Urinary bladder (tissue), 4 donors: ENCODE measurements around the gene ASIC3. TPM values are rescaled to one million over a fixed set of nuclear protein-coding genes. Genes with fewer than 3 reads are reported as not detected.
"Not testable (repeated sequence)": the region's sequence is repeated elsewhere in the genome, so short reads cannot be mapped to it uniquely, and the experiment has no call there.

Experiments used
- DNase-seq: peaks from one replicate; pipeline ENCODE4 v3.0.0-alpha.2; 2015; ENCODE audit errors: extremely low spot score
- H3K27ac ChIP-seq: one replicate; pipeline ENCODE4 v1.5.1; 2013; ENCODE audit warnings: low read depth, mild to moderate bottlenecking, moderate library complexity
- H3K36me3 ChIP-seq: one replicate; pipeline ENCODE4 v1.6.1; 2013; ENCODE audit warnings: mild to moderate bottlenecking, moderate library complexity; ENCODE audit not compliant: insufficient read depth
- H3K4me1 ChIP-seq: one replicate; pipeline ENCODE4 v1.6.1; 2013; ENCODE audit warnings: mild to moderate bottlenecking, moderate library complexity; ENCODE audit not compliant: insufficient read depth
- H3K4me3 ChIP-seq: one replicate; pipeline ENCODE4 v1.5.1; 2013; ENCODE audit warnings: low read depth, low read length
- WGBS: extraction: QIAGEN DNeasy Blood & Tissue Kit; methylation state at CpG from one replicate; pipeline ENCODE4 v1.1.7; 2013; 5-methylcytosine and 5-hydroxymethylcytosine counted together
- polyA plus RNA-seq: library from polyadenylated mRNA; stranded (reverse); fragments of 200-250 nt; gene quantifications from one replicate; pipeline ENCODE4 v1.2.3, GENCODE V29; 2013
- total RNA-seq: library from RNA; depleted of rRNA; stranded (reverse); fragments of >200 nt; gene quantifications from one replicate; pipeline ENCODE4 v1.2.3, GENCODE V29; 2014
- donor health status: healthy with polysubstance abuse.
- donor health status: healthy.

Gene ASIC3
- total and polyA plus RNA-seq, 2 donors, result 1.1 to 2.0 TPM

DNA sequence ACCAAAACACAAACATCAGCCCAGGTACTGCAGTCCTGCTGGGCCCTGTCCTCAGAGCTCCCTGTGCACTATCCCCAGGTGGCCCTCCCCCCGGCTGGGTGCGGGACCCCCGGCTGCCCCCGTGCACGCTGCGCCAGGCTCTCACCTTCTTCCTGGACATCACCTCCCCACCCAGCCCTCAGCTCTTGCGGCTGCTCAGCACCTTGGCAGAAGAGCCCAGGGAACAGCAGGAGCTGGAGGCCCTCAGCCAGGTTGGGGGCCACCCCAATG lies 38.4 kb upstream of the ASIC3 start:
- H3K4me3 ChIP-seq, result no peak overlapping the region
- DNase-seq, result no peak
- H3K36me3 ChIP-seq, result no peaks in the 10 kb centered on the region
- peak overlapping the region; percentile 12 for H3K27ac ChIP-seq
- WGBS, result 44% methylated on average over 7 of the region's 7 CpGs
- no peaks in the 10 kb centered on the region for H3K4me1 ChIP-seq

DNA sequence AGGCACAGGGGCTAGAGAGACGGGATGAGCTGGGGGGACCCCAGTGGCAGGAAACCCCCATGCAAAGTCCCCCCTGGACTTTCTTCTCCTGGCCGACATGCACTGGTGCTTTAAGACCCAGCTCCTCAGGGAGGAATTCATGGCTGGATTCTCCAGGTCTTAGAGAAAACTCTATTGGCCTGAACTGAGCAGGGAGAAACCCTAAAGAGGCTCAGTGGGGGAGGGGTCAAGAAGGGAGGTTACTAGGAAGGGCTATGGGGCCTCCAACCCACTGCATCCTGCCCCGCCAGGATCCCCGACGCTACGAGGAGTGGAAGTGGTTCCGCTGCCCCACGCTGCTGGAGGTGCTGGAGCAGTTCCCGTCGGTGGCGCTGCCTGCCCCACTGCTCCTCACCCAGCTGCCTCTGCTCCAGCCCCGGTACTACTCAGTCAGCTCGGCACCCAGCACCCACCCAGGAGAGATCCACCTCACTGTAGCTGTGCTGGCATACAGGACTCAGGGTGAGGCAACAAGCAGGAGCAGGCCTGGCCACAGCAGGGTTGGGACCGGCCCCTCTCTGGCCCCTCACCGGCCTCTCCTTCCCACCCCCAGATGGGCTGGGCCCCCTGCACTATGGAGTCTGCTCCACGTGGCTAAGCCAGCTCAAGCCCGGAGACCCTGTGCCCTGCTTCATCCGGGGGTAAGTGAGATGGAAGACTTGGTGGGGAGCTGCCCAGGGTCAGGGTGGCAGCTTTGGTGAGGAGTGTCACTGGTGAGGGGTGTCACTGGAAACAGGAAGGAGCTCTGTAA lies 37.8 kb upstream of the ASIC3 start:
- Histone ChIP-seq H3K4me1 (no peaks in the 10 kb centered on the region), H3K27ac (no peak overlapping the region), H3K36me3 (no peaks in the 10 kb centered on the region), H3K4me3 (no peak overlapping the region)
- 36% methylated on average over 18 of the region's 18 CpGs for WGBS
- no peak for DNase-seq

DNA sequence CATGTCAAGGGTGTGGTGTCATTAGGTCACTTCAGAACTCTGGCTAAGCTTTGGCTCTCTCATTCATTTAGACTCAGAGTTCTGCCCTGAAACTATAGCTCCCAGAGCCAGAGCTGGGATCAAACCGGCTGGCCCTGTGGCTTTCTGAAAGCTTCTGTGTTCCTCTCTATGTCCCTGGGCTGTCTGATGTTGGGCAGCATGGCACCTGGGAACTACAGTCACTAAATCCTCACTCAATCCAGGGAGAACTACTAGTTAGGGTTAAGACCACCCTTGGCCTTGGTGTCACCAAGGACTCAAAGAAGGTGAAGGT lies 37.3 kb upstream of the ASIC3 start:
- no peaks in the 10 kb centered on the region for H3K4me1 ChIP-seq
- WGBS, result 58% methylated on average over 1 of the region's 1 CpG
- no peak overlapping the region for H3K27ac ChIP-seq
- H3K4me3 ChIP-seq, result no peak overlapping the region
- DNase-seq, result no peak
- no peaks in the 10 kb centered on the region for H3K36me3 ChIP-seq

DNA sequence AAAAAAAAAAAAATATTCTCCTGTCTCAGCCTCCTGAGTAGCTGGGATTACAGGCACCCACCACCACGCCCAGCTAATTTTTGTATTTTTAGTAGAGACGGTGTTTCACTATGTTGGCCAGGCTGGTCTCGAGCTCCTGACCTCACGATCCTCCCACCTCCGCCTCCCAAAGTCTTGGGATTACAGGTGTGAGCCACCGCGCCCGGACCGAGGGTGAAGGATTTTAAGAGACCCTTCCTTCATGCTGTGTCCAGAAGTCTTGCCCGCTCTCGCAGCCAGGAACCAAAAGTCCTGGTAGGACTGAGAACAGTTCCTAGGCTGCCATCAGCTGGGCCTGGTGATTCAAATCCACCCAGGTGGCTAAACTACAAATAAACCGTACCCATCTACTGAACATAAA lies 36.7 kb upstream of the ASIC3 start:
- WGBS, result 86% methylated on average over 12 of the region's 12 CpGs
- not testable (repeated sequence) for H3K4me1 ChIP-seq

DNA sequence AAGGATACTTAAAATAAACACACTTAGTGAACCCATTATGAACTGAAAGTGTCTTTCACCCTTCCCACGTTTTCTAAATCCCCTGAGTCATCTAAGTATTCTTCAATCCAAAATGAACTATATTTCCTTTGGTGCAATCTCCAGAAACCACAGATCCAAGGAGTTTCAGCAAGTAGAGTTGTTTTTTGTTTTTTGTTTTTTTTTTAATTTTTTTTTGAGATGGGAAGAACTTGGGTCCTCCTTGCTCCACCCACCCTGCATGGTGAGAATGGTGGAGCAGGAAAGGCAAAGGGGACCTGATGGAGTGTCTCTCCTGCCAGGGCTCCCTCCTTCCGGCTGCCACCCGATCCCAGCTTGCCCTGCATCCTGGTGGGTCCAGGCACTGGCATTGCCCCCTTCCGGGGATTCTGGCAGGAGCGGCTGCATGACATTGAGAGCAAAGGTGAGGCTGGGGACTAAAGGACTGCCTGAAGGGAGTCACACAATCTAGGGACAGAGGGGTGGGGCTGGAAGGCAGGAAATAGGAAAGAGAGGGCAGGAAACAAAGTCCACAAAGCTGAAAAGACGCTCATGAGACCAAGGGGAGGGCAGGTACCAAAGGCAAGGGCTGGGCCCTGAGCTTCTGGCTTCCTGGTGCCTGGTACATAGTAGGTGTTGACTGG lies 36.2 kb upstream of the ASIC3 start:
- Histone ChIP-seq H3K4me1 (no peaks in the 10 kb centered on the region), H3K27ac (no peak overlapping the region), H3K4me3 (no peak overlapping the region), H3K36me3 (no peaks in the 10 kb centered on the region)
- DNase-seq, result no peak
- WGBS, result 79% methylated on average over 6 of the region's 6 CpGs

More for the DNA sequence above, 36.7 kb upstream of the ASIC3 start:
- H3K27ac ChIP-seq, DNase-seq, H3K36me3 ChIP-seq, H3K4me3 ChIP-seq: not testable (repeated sequence)

DNA sequence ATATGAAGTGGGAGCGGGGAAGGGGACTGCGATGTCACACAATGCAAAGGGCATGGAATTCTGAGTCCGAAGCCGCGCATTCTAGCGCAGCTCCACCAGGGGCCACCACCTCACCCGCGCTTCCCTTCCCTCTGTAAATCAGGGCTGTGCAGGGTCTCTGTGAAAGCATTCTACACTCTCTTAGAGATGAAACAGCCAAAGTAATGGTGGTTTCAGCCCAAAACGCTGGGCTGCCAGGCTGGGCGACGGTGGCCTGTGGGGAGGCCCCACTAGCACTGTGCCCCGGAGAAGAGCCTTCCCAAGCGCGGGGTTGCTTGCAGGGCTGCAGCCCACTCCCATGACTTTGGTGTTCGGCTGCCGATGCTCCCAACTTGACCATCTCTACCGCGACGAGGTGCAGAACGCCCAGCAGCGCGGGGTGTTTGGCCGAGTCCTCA lies 35.4 kb upstream of the ASIC3 start:
- WGBS, result 33% methylated on average over 23 of the region's 23 CpGs
- no peak overlapping the region for H3K27ac ChIP-seq
- H3K4me1 ChIP-seq, result no peaks in the 10 kb centered on the region
- H3K36me3 ChIP-seq, result no peaks in the 10 kb centered on the region
- no peak for DNase-seq
- H3K4me3 ChIP-seq, result no peak overlapping the region

DNA sequence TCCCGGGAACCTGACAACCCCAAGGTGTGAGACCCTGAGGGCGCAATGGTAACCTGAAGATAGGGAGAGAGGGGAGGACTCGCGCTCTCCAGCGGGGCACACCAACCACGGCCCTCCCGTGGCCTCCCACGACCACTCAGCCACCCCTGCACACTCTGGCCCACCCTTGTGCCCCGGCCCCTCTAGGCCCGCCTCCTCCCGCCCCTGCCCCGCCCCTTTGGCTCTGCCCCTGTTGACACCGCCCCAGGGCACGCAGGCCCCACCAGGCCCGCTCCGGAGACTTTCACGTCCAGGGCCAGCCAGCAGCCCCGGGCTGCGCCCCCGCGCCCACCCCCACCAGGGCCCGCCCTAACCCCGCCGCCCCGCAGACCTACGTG lies 35.0 kb upstream of the ASIC3 start:
- H3K4me1 ChIP-seq, result no peaks in the 10 kb centered on the region
- H3K36me3 ChIP-seq, result no peaks in the 10 kb centered on the region
- H3K4me3 ChIP-seq, result peak overlapping the region; percentile 8
- WGBS, result 17% methylated on average over 26 of the region's 26 CpGs
- no peak for DNase-seq
- H3K27ac ChIP-seq, result no peak overlapping the region

DNA sequence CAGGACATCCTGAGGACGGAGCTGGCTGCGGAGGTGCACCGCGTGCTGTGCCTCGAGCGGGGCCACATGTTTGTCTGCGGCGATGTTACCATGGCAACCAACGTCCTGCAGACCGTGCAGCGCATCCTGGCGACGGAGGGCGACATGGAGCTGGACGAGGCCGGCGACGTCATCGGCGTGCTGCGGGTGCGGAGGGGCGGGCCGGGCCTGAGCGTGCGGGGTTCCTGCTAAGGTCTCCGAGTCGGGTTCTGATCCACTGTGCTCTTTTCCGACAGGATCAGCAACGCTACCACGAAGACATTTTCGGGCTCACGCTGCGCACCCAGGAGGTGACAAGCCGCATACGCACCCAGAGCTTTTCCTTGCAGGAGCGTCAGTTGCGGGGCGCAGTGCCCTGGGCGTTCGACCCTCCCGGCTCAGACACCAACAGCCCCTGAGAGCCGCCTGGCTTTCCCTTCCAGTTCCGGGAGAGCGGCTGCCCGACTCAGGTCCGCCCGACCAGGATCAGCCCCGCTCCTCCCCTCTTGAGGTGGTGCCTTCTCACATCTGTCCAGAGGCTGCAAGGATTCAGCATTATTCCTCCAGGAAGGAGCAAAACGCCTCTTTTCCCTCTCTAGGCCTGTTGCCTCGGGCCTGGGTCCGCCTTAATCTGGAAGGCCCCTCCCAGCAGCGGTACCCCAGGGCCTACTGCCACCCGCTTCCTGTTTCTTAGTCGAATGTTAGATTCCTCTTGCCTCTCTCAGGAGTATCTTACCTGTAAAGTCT lies 34.4 kb upstream of the ASIC3 start:
- H3K27ac ChIP-seq, result no peak overlapping the region
- 30% methylated on average over 55 of the region's 55 CpGs for WGBS
- peak overlapping the region; percentile 8 for H3K4me3 ChIP-seq
- H3K4me1 ChIP-seq, result no peaks in the 10 kb centered on the region
- DNase-seq, result peak; percentile 63
- no peaks in the 10 kb centered on the region for H3K36me3 ChIP-seq

DNA sequence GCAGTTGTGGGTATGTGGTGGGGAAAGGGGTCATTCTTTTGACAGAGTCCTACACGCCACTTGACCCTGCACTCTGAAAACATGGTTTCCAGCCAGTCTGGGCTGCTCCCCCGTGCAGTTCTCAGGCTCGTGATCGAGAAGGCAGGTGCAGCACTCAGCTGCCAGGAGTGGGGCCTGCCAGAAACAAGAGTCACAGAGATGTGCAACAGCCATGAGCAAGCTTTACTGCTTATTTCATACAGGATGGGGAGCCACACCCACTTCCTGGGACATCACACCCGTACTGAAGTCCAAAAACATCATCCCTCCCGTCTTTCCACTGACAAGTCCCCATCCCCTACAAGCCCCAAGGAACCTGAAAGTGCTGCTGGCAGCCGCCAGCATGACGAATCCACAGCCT lies 33.4 kb upstream of the ASIC3 start:
- H3K4me3 ChIP-seq, result no peak overlapping the region
- H3K27ac ChIP-seq, result no peak overlapping the region
- no peaks in the 10 kb centered on the region for H3K36me3 ChIP-seq
- WGBS, result 81% methylated on average over 8 of the region's 8 CpGs
- H3K4me1 ChIP-seq, result no peaks in the 10 kb centered on the region
- no peak for DNase-seq

DNA sequence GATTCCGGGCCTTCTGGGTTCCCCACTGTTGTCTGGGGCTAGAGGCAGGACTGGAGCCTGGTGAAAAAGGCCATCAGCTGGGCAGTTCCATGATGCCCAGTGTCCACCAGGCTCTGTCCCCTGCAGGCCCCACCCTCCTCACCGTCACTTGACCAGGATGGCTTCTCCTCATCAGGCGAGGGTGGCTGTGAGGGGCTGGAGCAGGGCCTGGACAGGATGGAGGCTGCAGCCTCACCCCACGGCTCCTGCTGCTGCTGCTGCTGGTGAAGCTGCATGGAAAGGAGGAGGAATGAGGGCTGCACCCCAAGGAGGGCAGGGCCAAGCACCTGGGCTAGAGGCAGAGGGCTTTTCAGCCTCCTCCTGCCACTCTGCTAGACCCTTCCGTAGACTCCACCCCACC lies 32.4 kb upstream of the ASIC3 start:
- Histone ChIP-seq H3K27ac (no peak overlapping the region), H3K36me3 (no peaks in the 10 kb centered on the region), H3K4me1 (no peaks in the 10 kb centered on the region), H3K4me3 (no peak overlapping the region)
- DNase-seq, result no peak
- WGBS, result 83% methylated on average over 5 of the region's 5 CpGs

DNA sequence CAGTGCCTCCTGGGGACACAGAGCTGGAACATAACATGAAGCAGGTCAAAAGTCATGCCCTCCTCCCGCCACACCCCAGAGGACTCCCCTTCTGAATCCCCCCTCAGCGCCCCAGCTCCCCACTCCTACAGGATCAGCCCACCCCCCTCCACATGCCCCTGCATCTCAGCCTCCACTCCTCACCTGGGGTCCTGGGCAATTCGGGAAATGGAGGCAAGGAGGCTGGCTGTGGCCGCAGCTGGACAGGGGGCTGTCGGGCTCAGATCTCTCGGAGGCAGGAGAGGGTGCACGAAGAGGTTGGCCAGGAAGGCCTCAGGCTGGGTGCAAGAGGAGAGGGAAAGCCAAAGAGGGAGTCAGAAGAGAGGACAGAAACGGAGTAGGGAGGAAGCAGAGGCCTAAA lies 31.8 kb upstream of the ASIC3 start:
- WGBS, result 89% methylated on average over 8 of the region's 8 CpGs
- no peak overlapping the region for H3K27ac ChIP-seq
- DNase-seq, result no peak
- no peak overlapping the region for H3K4me3 ChIP-seq
- H3K36me3 ChIP-seq, result no peaks in the 10 kb centered on the region
- no peaks in the 10 kb centered on the region for H3K4me1 ChIP-seq

DNA sequence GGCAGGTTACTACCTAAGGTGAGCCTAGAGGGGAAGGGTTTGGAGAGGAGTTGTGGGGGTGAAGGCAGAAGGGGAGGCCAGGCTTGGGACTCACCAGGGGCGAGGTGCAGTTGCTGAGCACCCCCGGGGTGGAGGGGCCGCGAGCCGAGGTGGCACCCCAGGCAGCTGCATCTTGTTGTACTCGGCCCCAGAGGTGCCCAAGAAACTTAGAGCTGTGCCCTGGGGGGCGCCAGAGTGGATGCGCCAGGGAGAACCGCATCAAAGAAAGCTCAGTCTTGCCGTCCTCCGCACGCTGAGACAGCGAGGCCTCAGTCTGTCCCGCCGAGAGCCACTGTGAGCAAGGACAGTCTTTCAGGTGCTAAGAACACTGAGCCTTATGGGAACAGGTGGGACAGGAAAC lies 31.4 kb upstream of the ASIC3 start:
- 89% methylated on average over 15 of the region's 15 CpGs for WGBS
- DNase-seq, result no peak
- no peaks in the 10 kb centered on the region for H3K4me1 ChIP-seq
- H3K36me3 ChIP-seq, result no peaks in the 10 kb centered on the region
- H3K4me3 ChIP-seq, result no peak overlapping the region
- H3K27ac ChIP-seq, result no peak overlapping the region

DNA sequence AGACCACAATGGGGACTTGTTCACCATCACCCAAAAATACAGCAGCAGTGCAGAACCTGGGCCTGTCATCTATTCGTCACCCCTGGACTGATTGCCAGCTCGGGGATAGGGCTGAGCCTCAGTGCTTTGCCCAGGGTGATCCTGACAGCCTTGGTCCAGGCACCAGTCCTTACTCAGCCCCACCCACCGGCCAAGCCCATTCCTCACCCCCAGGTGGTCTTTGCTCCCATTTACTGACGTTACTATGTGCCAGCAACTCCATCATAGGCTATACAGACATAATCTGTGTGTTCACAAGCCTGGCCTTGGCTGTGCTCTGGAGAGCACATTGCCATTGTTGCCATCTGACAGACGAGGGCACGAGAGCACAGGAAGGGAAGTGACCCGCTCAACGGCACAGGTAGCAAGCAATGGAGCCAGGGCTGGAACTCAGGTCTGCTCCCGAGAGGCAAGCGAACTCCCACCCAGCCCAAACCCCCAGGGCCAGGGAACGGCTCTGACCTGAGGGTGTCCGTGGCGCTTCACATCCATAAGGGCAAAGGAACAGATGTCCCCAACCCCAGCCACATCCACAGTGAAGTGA lies 30.9 kb upstream of the ASIC3 start:
- Histone ChIP-seq H3K36me3 (no peaks in the 10 kb centered on the region), H3K27ac (no peak overlapping the region), H3K4me3 (no peak overlapping the region), H3K4me1 (no peaks in the 10 kb centered on the region)
- no peak for DNase-seq
- 53% methylated on average over 13 of the region's 13 CpGs for WGBS

DNA sequence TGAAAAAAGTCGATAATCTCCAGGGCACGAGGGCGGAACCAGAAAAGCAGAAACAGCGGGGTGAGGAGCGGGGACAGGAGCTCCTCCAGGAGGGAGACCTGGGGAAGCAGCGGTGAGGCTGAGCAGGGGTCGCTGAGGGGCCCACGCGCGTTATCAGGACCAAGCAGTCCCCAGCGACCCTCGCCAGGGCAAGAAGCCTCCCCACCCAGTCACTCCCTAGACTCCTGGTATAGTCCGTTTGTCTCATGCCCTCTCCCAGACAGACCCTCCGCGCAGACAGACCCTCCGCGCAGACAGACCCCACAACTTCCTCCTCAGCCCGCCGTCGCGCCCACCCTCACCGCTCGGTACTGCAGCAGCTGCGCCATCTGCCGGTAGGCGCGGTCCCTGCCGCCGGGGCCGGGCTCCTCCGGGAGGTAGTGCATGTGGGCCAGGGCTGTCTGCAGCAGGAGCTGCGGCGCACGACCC lies 30.3 kb upstream of the ASIC3 start:
- Histone ChIP-seq H3K4me3 (no peak overlapping the region), H3K36me3 (no peaks in the 10 kb centered on the region), H3K4me1 (no peaks in the 10 kb centered on the region), H3K27ac (no peak overlapping the region)
- DNase-seq, result no peak
- WGBS, result 3% methylated on average over 34 of the region's 34 CpGs
